GM12878 (cell line): ENCODE measurements around the gene MARCHF9. TPM values are rescaled to one million over a fixed set of nuclear protein-coding genes. Genes with fewer than 3 reads are reported as not detected.

Source experiments
- ATAC-seq: fragments of 200-7000 bp; cut with Tn5 transposase; 3 replicates; pipeline ENCODE4 v1.9.1; 2020; ENCODE audit warnings: mild to moderate bottlenecking, moderate library complexity
- BruUV-seq: library from RNA; stranded (reverse); fragments of 400-500 nt; replicated peaks from 2 replicates; lab custom pipeline; 2021; lab: Mats Ljungman, UMichigan
- CTCF ChIA-PET: fragments of 300-600 bp; sonication (Branson Sonifier 250); formaldehyde crosslinking; extraction: SDS; loops from one replicate; lab custom pipeline; 2021; ENCODE audit warnings: inconsistent platforms; lab: Yijun Ruan, JAX
- POLR2A ChIA-PET: fragments of 350-600 bp; formaldehyde crosslinking; extraction: SDS; loops from one replicate; lab custom pipeline; 2021; ENCODE audit warnings: inconsistent platforms; lab: Charles Lee
- RAD21 ChIA-PET: fragments of 300-600 bp; sonication (Branson Sonifier 250); formaldehyde crosslinking; loops from one replicate; lab custom pipeline; 2023; ENCODE audit warnings: antibody characterized with exemption; ENCODE audit not compliant: unreplicated experiment; lab: Charles Lee
- SMC1A ChIA-PET: fragments of 300-600 bp; sonication (Branson Sonifier 250); formaldehyde crosslinking; loops from one replicate; lab custom pipeline; 2023; ENCODE audit not compliant: unreplicated experiment, uncharacterized antibody; lab: Charles Lee
- DNase-seq: peaks from one replicate; pipeline ENCODE4 v3.0.0-alpha.2; 2011; ENCODE audit warnings: low read depth, low spot score
- FAIRE-seq: peaks from 3 replicates; lab custom pipeline; 2011; peaks lifted over from hg19 to GRCh38; lab: Jason Lieb, UNC
- H2AFZ ChIP-seq: 2 replicates; pipeline ENCODE4 v1.6.0; 2011; ENCODE audit warnings: low read depth, low read length, control low read depth; ENCODE audit not compliant: control insufficient read depth
- H3K27ac ChIP-seq: 2 replicates; pipeline ENCODE4 v1.5.1; 2011; ENCODE audit warnings: control low read depth; ENCODE audit not compliant: control insufficient read depth, insufficient read depth
- H3K27me3 ChIP-seq, 2 experiments: replicated peaks in 1 of 2; 2 replicates each; pipeline versions ENCODE4 v1.6.0 to v1.6.1; 2011; ENCODE audit warnings: low read length in 1 of 2; ENCODE audit not compliant: control insufficient read depth in 2 of 2, insufficient read depth in 2 of 2
- H3K36me3 ChIP-seq, 2 experiments: 2 replicates each; pipeline ENCODE4 v1.5.1; 2011; ENCODE audit warnings: low read length in 1 of 2; ENCODE audit not compliant: control insufficient read depth in 2 of 2, insufficient read depth in 2 of 2
- H3K4me1 ChIP-seq: 2 replicates; pipeline ENCODE4 v1.6.1; 2011; ENCODE audit warnings: mild to moderate bottlenecking, low read length, moderate library complexity, mixed read lengths; ENCODE audit not compliant: control insufficient read depth, insufficient read depth
- H3K4me2 ChIP-seq: 2 replicates; pipeline ENCODE4 v1.6.0; 2011; ENCODE audit warnings: control low read depth; ENCODE audit not compliant: control insufficient read depth, insufficient read depth
- H3K4me3 ChIP-seq: fragments of 200-600 bp; sonication (generic); 2 replicates; pipeline ENCODE4 v1.5.1; 2016
- H3K79me2 ChIP-seq: 2 replicates; pipeline ENCODE4 v1.6.0; 2011; ENCODE audit warnings: low read length; ENCODE audit not compliant: control insufficient read depth, insufficient read depth
- H3K9ac ChIP-seq: 2 replicates; pipeline ENCODE4 v1.8.0; 2011; ENCODE audit warnings: low read length, control low read depth, mixed read lengths; ENCODE audit not compliant: control insufficient read depth, insufficient read depth
- H3K9me3 ChIP-seq: replicated peaks from 3 replicates; pipeline ENCODE4 v1.5.1; 2011; ENCODE audit warnings: mild to moderate bottlenecking, low read length; ENCODE audit not compliant: control insufficient read depth, insufficient read depth
- H4K20me1 ChIP-seq: 2 replicates; pipeline ENCODE4 v1.6.0; 2011; ENCODE audit not compliant: control insufficient read depth, insufficient read depth
- CHD1 ChIP-seq: IDR thresholded peaks from 2 replicates; pipeline ENCODE4 v1.6.1; 2012; ENCODE audit warnings: low read depth, low read length, improper control_type of control experiment
- CHD2 ChIP-seq: IDR thresholded peaks from 2 replicates; pipeline ENCODE4 v1.6.1; 2011; ENCODE audit warnings: low read depth, low read length, improper control_type of control experiment, borderline replicate concordance
- ESRRA ChIP-seq: IDR thresholded peaks from 2 replicates; pipeline ENCODE4 v1.6.1; 2012; ENCODE audit warnings: mild to moderate bottlenecking, low read length, improper control_type of control experiment
- HDGF ChIP-seq: fragments of 450-650 bp; IDR thresholded peaks from 2 replicates; pipeline ENCODE4 v1.6.1; 2016; ENCODE audit warnings: antibody characterized with exemption
- MEF2A ChIP-seq: IDR thresholded peaks from 2 replicates; pipeline ENCODE4 v1.6.1; 2011; ENCODE audit warnings: low read depth, mild to moderate bottlenecking, low read length, moderate library complexity; ENCODE audit not compliant: insufficient read depth
- MTA2 ChIP-seq: fragments of 450-650 bp; IDR thresholded peaks from 2 replicates; pipeline ENCODE4 v1.6.1; 2016; ENCODE audit warnings: low read depth, mild to moderate bottlenecking, moderate library complexity
- MXI1 ChIP-seq: fragments of 150-350 bp; IDR thresholded peaks from 2 replicates; pipeline ENCODE4 v1.6.1; 2011; ENCODE audit warnings: low read depth, mild to moderate bottlenecking, inconsistent platforms, low read length, improper control_type of control experiment
- NR2C2 ChIP-seq: IDR thresholded peaks from 2 replicates; pipeline ENCODE4 v1.6.1; 2011; ENCODE audit warnings: borderline replicate concordance, low read depth; ENCODE audit not compliant: control insufficient read depth, insufficient read length
- POLR2AphosphoS2 ChIP-seq: IDR thresholded peaks from 2 replicates; pipeline ENCODE4 v1.6.1; 2011; ENCODE audit warnings: low read depth, mild to moderate bottlenecking, low read length, improper control_type of control experiment, moderate library complexity
- SIN3A ChIP-seq: IDR thresholded peaks from 2 replicates; pipeline ENCODE4 v1.6.1; 2012; ENCODE audit warnings: low read depth, low read length, improper control_type of control experiment
- YBX1 ChIP-seq: fragments of 450-650 bp; IDR thresholded peaks from 2 replicates; pipeline ENCODE4 v1.6.1; 2016; ENCODE audit warnings: antibody characterized with exemption
- YY1 ChIP-seq: IDR thresholded peaks from 2 replicates; pipeline ENCODE4 v1.6.1; 2011; ENCODE audit warnings: low read depth, mild to moderate bottlenecking, low read length
- ZNF622 ChIP-seq: fragments of 450-650 bp; IDR thresholded peaks from 2 replicates; pipeline ENCODE4 v1.6.1; 2017; ENCODE audit warnings: mild to moderate bottlenecking, inconsistent platforms
- WGBS: methylation state at CpG from one replicate; pipeline ENCODE4 v1.1.6; 2016; ENCODE audit warnings: low lambda C conversion rate; ENCODE audit not compliant: insufficient replicate concordance, insufficient coverage; ENCODE audit errors: missing lambda C conversion rate; 5-methylcytosine and 5-hydroxymethylcytosine counted together
- in situ Hi-C: fragments of 300-500 bp; cut with MboI; formaldehyde crosslinking; loops from 9 replicates; pipeline ENCODE4 v1.14.3; 2018; ENCODE audit warnings: mixed read lengths
- intact Hi-C: fragments of 100-400 bp; cut with micrococcal nuclease; formaldehyde crosslinking; loops from one replicate; pipeline ENCODE4 v1.14.2; 2022; ENCODE audit not compliant: unreplicated experiment
- polyA plus RNA-seq, 11 experiments: library from polyadenylated mRNA; depleted of rRNA in 4 of 11; unstranded in 6 of 11; stranded (reverse) in 5 of 11; fragments of >200 nt; fragmentation: Nextera tagmentation in 4 of 11; fragmentation: Illumina TruSeq in 1 of 11; extraction: Ambion mirVana in 4 of 11; extraction: Trizol in 1 of 11; gene quantifications; 1 replicate in 1 of 11; 2 replicates in 10 of 11; pipeline versions ENCODE4 v1.2.1 to v1.2.3, GENCODE V29; 2011 to 2016; ENCODE audit warnings: inconsistent platforms in 2 of 11, missing spikeins in 2 of 11, low read depth in 1 of 11
- total RNA-seq, 4 experiments: library from RNA; depleted of rRNA in 3 of 4; stranded (reverse); fragments of >200 nt in 3 of 4; fragmentation: Illumina TruSeq in 1 of 4; extraction: Trizol in 1 of 4; gene quantifications; 2 replicates each; pipeline versions ENCODE4 v1.2.1 to v1.2.3, GENCODE V29; 2013 to 2021
- TF ChIP-seq, protein P1 (sequence below): fragments of 450-650 bp; IDR thresholded peaks from 2 replicates; pipeline ENCODE4 v1.6.1; 2014; ENCODE audit warnings: mild to moderate bottlenecking
- TF ChIP-seq, protein P2 (sequence below): fragments of 450-650 bp; IDR thresholded peaks from 2 replicates; pipeline ENCODE4 v1.6.1; 2017; ENCODE audit warnings: antibody characterized with exemption, mild to moderate bottlenecking, moderate library complexity

The MARCHF9 gene
- total and polyA plus RNA-seq, 10 of the 15 experiments (the other 5 are each of a cell fraction or from before 2014, with no cell fraction given), result 2.4 to 29.3 (median 13.0) TPM

DNA sequence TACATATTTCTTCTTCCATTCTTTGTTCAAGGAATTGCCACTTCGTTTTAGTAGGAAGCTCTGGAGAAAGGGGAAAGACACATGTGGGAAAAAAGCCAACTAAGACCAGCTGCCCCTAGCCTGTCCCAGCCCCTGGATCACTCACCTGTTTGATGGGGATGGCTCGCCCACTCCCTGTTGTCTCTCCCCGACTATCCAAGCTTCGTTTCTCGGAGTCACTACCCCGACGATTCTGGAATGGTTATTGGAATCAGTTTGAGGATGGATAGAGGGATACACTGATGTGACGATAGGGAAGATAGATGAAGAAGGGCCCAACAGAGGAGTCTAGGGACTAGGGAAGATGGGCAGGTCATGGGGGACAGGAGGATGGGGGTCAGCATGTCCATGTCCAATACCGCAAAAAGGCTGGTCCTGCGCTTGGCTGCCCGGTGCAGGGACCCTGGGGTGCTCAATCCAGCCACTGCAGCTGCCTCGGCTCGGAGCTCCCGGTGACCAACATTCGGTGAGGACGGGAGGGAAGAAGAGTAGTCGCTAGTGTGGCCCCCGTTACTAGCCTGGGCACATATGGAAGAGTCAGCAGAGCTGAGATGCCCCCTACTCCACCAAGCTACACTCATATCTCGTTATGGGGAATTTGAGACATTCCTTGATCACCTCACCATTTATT lies 23.4 kb upstream of the MARCHF9 start:
- Histone ChIP-seq H3K27ac (no peak overlapping the region), H2AFZ (no peak overlapping the region), H3K36me3 (peaks cover 8 to 12% of the 10 kb centered on the region in 2 experiments), H3K9me3 (no peaks in the 10 kb centered on the region), H3K79me2 (no peaks in the 10 kb centered on the region), H3K4me3 (no peak overlapping the region), H4K20me1 (no peaks in the 10 kb centered on the region), H3K4me1 (no peaks in the 10 kb centered on the region), H3K4me2 (no peak overlapping the region), H3K9ac (no peak overlapping the region), H3K27me3 (no peaks in the 10 kb centered on the region)
- BruUV-seq, result no TSS peak
- 95% methylated on average over 19 of the region's 19 CpGs for WGBS
- ChIA-PET POLR2A (no interaction called here), CTCF (interaction anchor here (0.7 to 1.2 kb wide), 4 partner anchors 9 to 482 kb away, joined by 3 to 4 read pairs (median 4); no protein-coding TSS in a partner anchor), RAD21 (no interaction called here), SMC1A (interaction anchor here (1.9 kb wide), 1 partner anchor 10 kb away, joined by 5 read pairs; no protein-coding TSS in a partner anchor)
- TF ChIP-seq POLR2AphosphoS2 (no peak), HDGF (no peak), YY1 (no peak), MXI1 (no peak), MTA2 (no peak), ZNF622 (no peak)
- no peak for DNase-seq
- FAIRE-seq, result no peak
- no peak for ATAC-seq
- intact Hi-C loops (no loop called here), in situ Hi-C loops (no loop called here)

DNA sequence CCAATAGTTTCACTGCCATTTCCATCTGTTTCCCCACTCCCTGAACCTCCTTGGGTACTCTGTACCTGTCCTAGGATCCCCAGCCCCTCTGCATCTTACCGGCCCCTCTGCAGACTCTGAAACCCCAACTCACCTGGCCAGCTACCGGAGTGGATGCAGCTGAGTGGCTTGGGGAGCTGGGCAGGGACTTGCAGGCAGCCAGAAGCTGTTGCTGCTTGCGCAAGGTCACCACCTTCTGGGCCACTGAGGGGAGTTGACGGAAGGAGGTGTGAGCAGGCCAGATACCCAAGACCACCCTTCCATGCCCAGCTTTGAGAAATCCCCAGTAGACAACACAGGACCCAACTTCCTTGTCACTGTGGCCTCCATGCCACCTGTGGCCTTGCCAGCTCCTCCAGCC lies 22.6 kb upstream of the MARCHF9 start:
- H3K4me1 ChIP-seq, result no peaks in the 10 kb centered on the region
- H3K4me2 ChIP-seq, result no peak overlapping the region
- POLR2A ChIA-PET, result no interaction called here
- no peaks in the 10 kb centered on the region for H3K79me2 ChIP-seq
- BruUV-seq, result no TSS peak
- H4K20me1 ChIP-seq, result no peaks in the 10 kb centered on the region
- H3K9ac ChIP-seq, result no peak overlapping the region
- ATAC-seq (no peak), FAIRE-seq (no peak), DNase-seq (no peak)
- RAD21 ChIA-PET, result no interaction called here
- peaks cover 8 to 12% of the 10 kb centered on the region in 2 experiments for H3K36me3 ChIP-seq
- no peak overlapping the region for H3K27ac ChIP-seq
- 95% methylated on average over 4 of the region's 4 CpGs for WGBS
- SMC1A ChIA-PET, result interaction anchor here (1.9 kb wide), 1 partner anchor 9 kb away, joined by 5 read pairs; no protein-coding TSS in a partner anchor
- no peak overlapping the region for H2AFZ ChIP-seq
- H3K27me3 ChIP-seq, result no peaks in the 10 kb centered on the region
- CTCF ChIA-PET, result interaction anchor here (0.6 to 1.3 kb wide), 6 partner anchors 9 to 460 kb away, joined by 3 to 4 read pairs (median 3); partner anchors contain the start of gene TSPAN31
- intact Hi-C loops, result no loop called here
- in situ Hi-C loops, result no loop called here
- no peaks in the 10 kb centered on the region for H3K9me3 ChIP-seq
- no peak overlapping the region for H3K4me3 ChIP-seq
- TF ChIP-seq CHD1, result no peak
- TF ChIP-seq, protein P1, sequence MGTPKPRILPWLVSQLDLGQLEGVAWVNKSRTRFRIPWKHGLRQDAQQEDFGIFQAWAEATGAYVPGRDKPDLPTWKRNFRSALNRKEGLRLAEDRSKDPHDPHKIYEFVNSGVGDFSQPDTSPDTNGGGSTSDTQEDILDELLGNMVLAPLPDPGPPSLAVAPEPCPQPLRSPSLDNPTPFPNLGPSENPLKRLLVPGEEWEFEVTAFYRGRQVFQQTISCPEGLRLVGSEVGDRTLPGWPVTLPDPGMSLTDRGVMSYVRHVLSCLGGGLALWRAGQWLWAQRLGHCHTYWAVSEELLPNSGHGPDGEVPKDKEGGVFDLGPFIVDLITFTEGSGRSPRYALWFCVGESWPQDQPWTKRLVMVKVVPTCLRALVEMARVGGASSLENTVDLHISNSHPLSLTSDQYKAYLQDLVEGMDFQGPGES, result no peak
- TF ChIP-seq MEF2A, result no peak
- TF ChIP-seq, protein P2, sequence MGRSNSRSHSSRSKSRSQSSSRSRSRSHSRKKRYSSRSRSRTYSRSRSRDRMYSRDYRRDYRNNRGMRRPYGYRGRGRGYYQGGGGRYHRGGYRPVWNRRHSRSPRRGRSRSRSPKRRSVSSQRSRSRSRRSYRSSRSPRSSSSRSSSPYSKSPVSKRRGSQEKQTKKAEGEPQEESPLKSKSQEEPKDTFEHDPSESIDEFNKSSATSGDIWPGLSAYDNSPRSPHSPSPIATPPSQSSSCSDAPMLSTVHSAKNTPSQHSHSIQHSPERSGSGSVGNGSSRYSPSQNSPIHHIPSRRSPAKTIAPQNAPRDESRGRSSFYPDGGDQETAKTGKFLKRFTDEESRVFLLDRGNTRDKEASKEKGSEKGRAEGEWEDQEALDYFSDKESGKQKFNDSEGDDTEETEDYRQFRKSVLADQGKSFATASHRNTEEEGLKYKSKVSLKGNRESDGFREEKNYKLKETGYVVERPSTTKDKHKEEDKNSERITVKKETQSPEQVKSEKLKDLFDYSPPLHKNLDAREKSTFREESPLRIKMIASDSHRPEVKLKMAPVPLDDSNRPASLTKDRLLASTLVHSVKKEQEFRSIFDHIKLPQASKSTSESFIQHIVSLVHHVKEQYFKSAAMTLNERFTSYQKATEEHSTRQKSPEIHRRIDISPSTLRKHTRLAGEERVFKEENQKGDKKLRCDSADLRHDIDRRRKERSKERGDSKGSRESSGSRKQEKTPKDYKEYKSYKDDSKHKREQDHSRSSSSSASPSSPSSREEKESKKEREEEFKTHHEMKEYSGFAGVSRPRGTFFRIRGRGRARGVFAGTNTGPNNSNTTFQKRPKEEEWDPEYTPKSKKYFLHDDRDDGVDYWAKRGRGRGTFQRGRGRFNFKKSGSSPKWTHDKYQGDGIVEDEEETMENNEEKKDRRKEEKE, result no peak
- no peak for TF ChIP-seq ESRRA
- TF ChIP-seq NR2C2, result no peak
- TF ChIP-seq YBX1, result no peak
- TF ChIP-seq SIN3A, result no peak
- TF ChIP-seq CHD2, result no peak
